HepG2 (cell line): Measurements from ENCODE around the gene STX10. TPM values are rescaled to one million over a fixed set of nuclear protein-coding genes. Genes with fewer than 3 reads are reported as not detected.

Source experiments
- ARHGAP35 ChIP-seq: sonication (generic); formaldehyde crosslinking; IDR thresholded peaks from 2 replicates; pipeline ENCODE4 v1.9.0; 2022; ENCODE audit warnings: mild to moderate bottlenecking, inconsistent platforms, moderate library complexity, missing genetic modification reagents, borderline replicate concordance
- ATF1 ChIP-seq: IDR thresholded peaks from 2 replicates; pipeline ENCODE4 v1.6.1; 2016; ENCODE audit warnings: mild to moderate bottlenecking, control low read depth
- ELF1 ChIP-seq: sonication (generic); formaldehyde crosslinking; IDR thresholded peaks from 2 replicates; pipeline ENCODE4 v1.4.0; 2020; ENCODE audit warnings: missing genetic modification reagents
- GATAD2A ChIP-seq: IDR thresholded peaks from 2 replicates; pipeline ENCODE4 v1.6.1; 2016
- HNRNPK ChIP-seq: fragments of 200-400 bp; formaldehyde crosslinking; IDR thresholded peaks from 2 replicates; pipeline ENCODE4 v1.6.1; 2018; ENCODE audit warnings: low read length, low read depth, moderate library complexity, mild to moderate bottlenecking; ENCODE audit not compliant: poor library complexity, severe bottlenecking
- MED13 ChIP-seq: sonication (generic); formaldehyde crosslinking; IDR thresholded peaks from 2 replicates; pipeline ENCODE4 v1.5.0; 2020; ENCODE audit warnings: missing genetic modification reagents
- MLLT10 ChIP-seq: sonication (generic); formaldehyde crosslinking; IDR thresholded peaks from 2 replicates; pipeline ENCODE4 v1.4.0; 2020; ENCODE audit warnings: missing genetic modification reagents
- MXD4 ChIP-seq: IDR thresholded peaks from 2 replicates; pipeline ENCODE4 v1.6.1; 2016; ENCODE audit warnings: mild to moderate bottlenecking, missing biosample characterization, missing genetic modification reagents
- NFKB2 ChIP-seq: sonication (generic); formaldehyde crosslinking; IDR thresholded peaks from 2 replicates; pipeline ENCODE4 v1.4.0; 2020; ENCODE audit warnings: missing genetic modification reagents, borderline replicate concordance
- SMARCC2 ChIP-seq: fragments of 450-650 bp; IDR thresholded peaks from 2 replicates; pipeline ENCODE4 v1.6.1; 2017; ENCODE audit warnings: antibody characterized with exemption, mild to moderate bottlenecking
- SUZ12 ChIP-seq: fragments of 150-350 bp; IDR thresholded peaks from 2 replicates; pipeline ENCODE4 v1.6.1; 2014; ENCODE audit warnings: low read depth, low read length
- ZNF160 ChIP-seq: sonication (generic); formaldehyde crosslinking; IDR thresholded peaks from 2 replicates; pipeline ENCODE4 v1.8.0; 2022; ENCODE audit warnings: mild to moderate bottlenecking, inconsistent platforms, missing genetic modification reagents
- ZNF530 ChIP-seq: sonication (generic); formaldehyde crosslinking; IDR thresholded peaks from 2 replicates; pipeline ENCODE4 v1.5.0; 2020; ENCODE audit warnings: low read depth, mild to moderate bottlenecking, missing genetic modification reagents
- ZNF652 ChIP-seq: IDR thresholded peaks from 2 replicates; pipeline ENCODE4 v1.6.1; 2016; ENCODE audit warnings: low read depth, borderline replicate concordance
- ZNF709 ChIP-seq: sonication (generic); formaldehyde crosslinking; IDR thresholded peaks from 2 replicates; pipeline ENCODE4 v1.5.0; 2020; ENCODE audit warnings: mild to moderate bottlenecking, missing genetic modification reagents
- ZNF746 ChIP-seq: sonication (generic); formaldehyde crosslinking; IDR thresholded peaks from 2 replicates; pipeline ENCODE4 v1.8.0; 2022; ENCODE audit warnings: mild to moderate bottlenecking, missing genetic modification reagents
- ZSCAN30 ChIP-seq: sonication (generic); formaldehyde crosslinking; IDR thresholded peaks from 2 replicates; pipeline ENCODE4 v1.5.0; 2020; ENCODE audit warnings: mild to moderate bottlenecking, missing genetic modification reagents
- ZZZ3 ChIP-seq: sonication (generic); formaldehyde crosslinking; IDR thresholded peaks from 2 replicates; pipeline ENCODE4 v1.4.0; 2020; ENCODE audit warnings: missing genetic modification reagents, mild to moderate bottlenecking, borderline replicate concordance
- polyA plus RNA-seq, 8 experiments: library from polyadenylated mRNA; depleted of rRNA in 3 of 8; stranded (reverse) in 7 of 8; unstranded in 1 of 8; fragments of >200 nt; fragmentation: Illumina TruSeq in 4 of 8; extraction: Trizol in 4 of 8; gene quantifications; 2 replicates each; pipeline versions ENCODE4 v1.2.1 to v1.2.3, GENCODE V29; 2011 to 2016; ENCODE audit warnings: low read depth in 4 of 8, missing spikeins in 1 of 8, mixed read lengths in 1 of 8; ENCODE audit not compliant: insufficient read depth in 1 of 8
- total RNA-seq, 5 experiments: library from RNA; depleted of rRNA; stranded (reverse); fragments of >200 nt; fragmentation: Illumina TruSeq; extraction: Trizol; gene quantifications; 2 replicates each; pipeline ENCODE4 v1.2.3, GENCODE V29; 2016; ENCODE audit warnings: low read depth in 1 of 5
- TF ChIP-seq, protein P1 (sequence below): sonication (generic); formaldehyde crosslinking; IDR thresholded peaks from 2 replicates; pipeline ENCODE4 v1.4.0; 2020; ENCODE audit warnings: missing genetic modification reagents
- TF ChIP-seq, protein P2 (sequence below): sonication (generic); formaldehyde crosslinking; IDR thresholded peaks from 2 replicates; pipeline ENCODE4 v1.4.0; 2020; ENCODE audit warnings: low read depth, mild to moderate bottlenecking, missing genetic modification reagents
- TF ChIP-seq, protein P3 (sequence below): sonication (generic); formaldehyde crosslinking; IDR thresholded peaks from 2 replicates; pipeline ENCODE4 v1.4.0; 2020; ENCODE audit warnings: missing genetic modification reagents, mild to moderate bottlenecking, borderline replicate concordance
- TF ChIP-seq, protein P4 (sequence below): sonication (generic); formaldehyde crosslinking; IDR thresholded peaks from 2 replicates; pipeline ENCODE4 v1.4.0; 2020; ENCODE audit warnings: missing genetic modification reagents, borderline replicate concordance

STX10 gene
- total and polyA plus RNA-seq, 2 of the 13 experiments (the other 11 are each of a cell fraction or from before 2014, with no cell fraction given) = 47.9 to 66.4 TPM

DNA sequence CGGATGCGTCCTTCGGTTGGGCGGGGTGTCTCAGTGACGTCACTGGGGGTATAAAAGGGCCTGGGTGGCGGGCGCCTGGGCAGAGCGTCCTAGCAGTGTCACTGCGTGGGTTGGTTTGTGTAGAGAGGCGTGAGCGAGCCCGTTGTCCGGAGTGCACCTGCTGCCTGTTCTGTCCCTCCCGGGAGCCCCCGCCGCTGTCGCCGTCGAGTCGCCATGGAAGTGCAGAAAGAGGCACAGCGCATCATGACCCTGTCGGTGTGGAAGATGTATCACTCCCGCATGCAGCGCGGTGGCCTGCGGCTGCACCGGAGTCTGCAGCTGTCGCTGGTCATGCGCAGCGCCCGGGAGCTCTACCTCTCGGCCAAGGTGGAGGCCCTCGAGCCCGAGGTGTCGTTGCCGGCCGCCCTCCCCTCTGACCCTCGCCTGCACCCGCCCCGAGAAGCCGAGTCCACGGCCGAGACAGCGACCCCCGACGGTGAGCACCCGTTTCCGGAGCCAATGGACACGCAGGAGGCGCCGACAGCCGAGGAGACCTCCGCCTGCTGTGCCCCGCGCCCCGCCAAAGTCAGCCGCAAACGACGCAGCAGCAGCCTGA, 2.9 kb upstream of the STX10 start (continued):
- TF ChIP-seq, protein P1, sequence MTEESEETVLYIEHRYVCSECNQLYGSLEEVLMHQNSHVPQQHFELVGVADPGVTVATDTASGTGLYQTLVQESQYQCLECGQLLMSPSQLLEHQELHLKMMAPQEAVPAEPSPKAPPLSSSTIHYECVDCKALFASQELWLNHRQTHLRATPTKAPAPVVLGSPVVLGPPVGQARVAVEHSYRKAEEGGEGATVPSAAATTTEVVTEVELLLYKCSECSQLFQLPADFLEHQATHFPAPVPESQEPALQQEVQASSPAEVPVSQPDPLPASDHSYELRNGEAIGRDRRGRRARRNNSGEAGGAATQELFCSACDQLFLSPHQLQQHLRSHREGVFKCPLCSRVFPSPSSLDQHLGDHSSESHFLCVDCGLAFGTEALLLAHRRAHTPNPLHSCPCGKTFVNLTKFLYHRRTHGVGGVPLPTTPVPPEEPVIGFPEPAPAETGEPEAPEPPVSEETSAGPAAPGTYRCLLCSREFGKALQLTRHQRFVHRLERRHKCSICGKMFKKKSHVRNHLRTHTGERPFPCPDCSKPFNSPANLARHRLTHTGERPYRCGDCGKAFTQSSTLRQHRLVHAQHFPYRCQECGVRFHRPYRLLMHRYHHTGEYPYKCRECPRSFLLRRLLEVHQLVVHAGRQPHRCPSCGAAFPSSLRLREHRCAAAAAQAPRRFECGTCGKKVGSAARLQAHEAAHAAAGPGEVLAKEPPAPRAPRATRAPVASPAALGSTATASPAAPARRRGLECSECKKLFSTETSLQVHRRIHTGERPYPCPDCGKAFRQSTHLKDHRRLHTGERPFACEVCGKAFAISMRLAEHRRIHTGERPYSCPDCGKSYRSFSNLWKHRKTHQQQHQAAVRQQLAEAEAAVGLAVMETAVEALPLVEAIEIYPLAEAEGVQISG (CRISPR knock-in tag) = peak; percentile 92
- TF ChIP-seq MXD4 (peak; percentile 42; the same call in 1 of the 2 replicates), ZNF746 (no peak), ARHGAP35 (CRISPR knock-in tag) (no peak), NFKB2 (CRISPR knock-in tag) (peak; percentile 89), SUZ12 (no peak), ZNF530 (no peak; the same call in 1 of the 2 replicates), GATAD2A (CRISPR knock-in tag) (no peak; the same call in 1 of the 2 replicates), ELF1 (CRISPR knock-in tag) (peak; percentile 35; the same call in 1 of the 2 replicates), MED13 (CRISPR knock-in tag) (peak; percentile 83), ZZZ3 (no peak), ZNF709 (CRISPR knock-in tag) (no peak; the same call in 1 of the 2 replicates), MLLT10 (CRISPR knock-in tag) (no peak), HNRNPK (no peak), SMARCC2 (no peak), ZNF652 (CRISPR knock-in tag) (peak; percentile 43; the same call in 1 of the 2 replicates), ZSCAN30 (CRISPR knock-in tag) (no peak), ZNF160 (CRISPR knock-in tag) (0 out of 2 replicates have a peak, but pooled peaks have one; percentile 32), ATF1 (CRISPR knock-in tag) (peak; percentile 86; the same call in 1 of the 2 replicates)
- TF ChIP-seq, protein P2, sequence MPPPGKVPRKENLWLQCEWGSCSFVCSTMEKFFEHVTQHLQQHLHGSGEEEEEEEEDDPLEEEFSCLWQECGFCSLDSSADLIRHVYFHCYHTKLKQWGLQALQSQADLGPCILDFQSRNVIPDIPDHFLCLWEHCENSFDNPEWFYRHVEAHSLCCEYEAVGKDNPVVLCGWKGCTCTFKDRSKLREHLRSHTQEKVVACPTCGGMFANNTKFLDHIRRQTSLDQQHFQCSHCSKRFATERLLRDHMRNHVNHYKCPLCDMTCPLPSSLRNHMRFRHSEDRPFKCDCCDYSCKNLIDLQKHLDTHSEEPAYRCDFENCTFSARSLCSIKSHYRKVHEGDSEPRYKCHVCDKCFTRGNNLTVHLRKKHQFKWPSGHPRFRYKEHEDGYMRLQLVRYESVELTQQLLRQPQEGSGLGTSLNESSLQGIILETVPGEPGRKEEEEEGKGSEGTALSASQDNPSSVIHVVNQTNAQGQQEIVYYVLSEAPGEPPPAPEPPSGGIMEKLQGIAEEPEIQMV = no peak
- TF ChIP-seq, protein P3, sequence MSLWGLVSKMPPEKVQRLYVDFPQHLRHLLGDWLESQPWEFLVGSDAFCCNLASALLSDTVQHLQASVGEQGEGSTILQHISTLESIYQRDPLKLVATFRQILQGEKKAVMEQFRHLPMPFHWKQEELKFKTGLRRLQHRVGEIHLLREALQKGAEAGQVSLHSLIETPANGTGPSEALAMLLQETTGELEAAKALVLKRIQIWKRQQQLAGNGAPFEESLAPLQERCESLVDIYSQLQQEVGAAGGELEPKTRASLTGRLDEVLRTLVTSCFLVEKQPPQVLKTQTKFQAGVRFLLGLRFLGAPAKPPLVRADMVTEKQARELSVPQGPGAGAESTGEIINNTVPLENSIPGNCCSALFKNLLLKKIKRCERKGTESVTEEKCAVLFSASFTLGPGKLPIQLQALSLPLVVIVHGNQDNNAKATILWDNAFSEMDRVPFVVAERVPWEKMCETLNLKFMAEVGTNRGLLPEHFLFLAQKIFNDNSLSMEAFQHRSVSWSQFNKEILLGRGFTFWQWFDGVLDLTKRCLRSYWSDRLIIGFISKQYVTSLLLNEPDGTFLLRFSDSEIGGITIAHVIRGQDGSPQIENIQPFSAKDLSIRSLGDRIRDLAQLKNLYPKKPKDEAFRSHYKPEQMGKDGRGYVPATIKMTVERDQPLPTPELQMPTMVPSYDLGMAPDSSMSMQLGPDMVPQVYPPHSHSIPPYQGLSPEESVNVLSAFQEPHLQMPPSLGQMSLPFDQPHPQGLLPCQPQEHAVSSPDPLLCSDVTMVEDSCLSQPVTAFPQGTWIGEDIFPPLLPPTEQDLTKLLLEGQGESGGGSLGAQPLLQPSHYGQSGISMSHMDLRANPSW (CRISPR knock-in tag) = no peak
- TF ChIP-seq, protein P4, sequence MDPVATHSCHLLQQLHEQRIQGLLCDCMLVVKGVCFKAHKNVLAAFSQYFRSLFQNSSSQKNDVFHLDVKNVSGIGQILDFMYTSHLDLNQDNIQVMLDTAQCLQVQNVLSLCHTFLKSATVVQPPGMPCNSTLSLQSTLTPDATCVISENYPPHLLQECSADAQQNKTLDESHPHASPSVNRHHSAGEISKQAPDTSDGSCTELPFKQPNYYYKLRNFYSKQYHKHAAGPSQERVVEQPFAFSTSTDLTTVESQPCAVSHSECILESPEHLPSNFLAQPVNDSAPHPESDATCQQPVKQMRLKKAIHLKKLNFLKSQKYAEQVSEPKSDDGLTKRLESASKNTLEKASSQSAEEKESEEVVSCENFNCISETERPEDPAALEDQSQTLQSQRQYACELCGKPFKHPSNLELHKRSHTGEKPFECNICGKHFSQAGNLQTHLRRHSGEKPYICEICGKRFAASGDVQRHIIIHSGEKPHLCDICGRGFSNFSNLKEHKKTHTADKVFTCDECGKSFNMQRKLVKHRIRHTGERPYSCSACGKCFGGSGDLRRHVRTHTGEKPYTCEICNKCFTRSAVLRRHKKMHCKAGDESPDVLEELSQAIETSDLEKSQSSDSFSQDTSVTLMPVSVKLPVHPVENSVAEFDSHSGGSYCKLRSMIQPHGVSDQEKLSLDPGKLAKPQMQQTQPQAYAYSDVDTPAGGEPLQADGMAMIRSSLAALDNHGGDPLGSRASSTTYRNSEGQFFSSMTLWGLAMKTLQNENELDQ (CRISPR knock-in tag) = no peak; the same call in 1 of the 2 replicates
